SK-N-SH treated with all-trans-retinoic acid at 6 μM for 48 hours (cell line): Measurements from ENCODE around the gene LSAMP.

Source experiments
- BACH2 ChIP-seq: fragments of 250-450 bp; sonication (Bioruptor Pico); IDR thresholded peaks from 2 replicates; pipeline ENCODE4 v1.9.0; 2021; ENCODE audit warnings: mild to moderate bottlenecking, borderline replicate concordance
- GLIS3 ChIP-seq: fragments of 250-450 bp; sonication (Bioruptor Pico); IDR thresholded peaks from 2 replicates; pipeline ENCODE4 v1.5.0; 2020; ENCODE audit warnings: mild to moderate bottlenecking, moderate library complexity
- ISL1 ChIP-seq: fragments of 250-450 bp; sonication (Bioruptor Pico); IDR thresholded peaks from 2 replicates; pipeline ENCODE4 v2.1.2; 2022; ENCODE audit warnings: mild to moderate bottlenecking, moderate library complexity
- OSR1 ChIP-seq: fragments of 250-450 bp; sonication (Bioruptor Pico); IDR thresholded peaks from 2 replicates; pipeline ENCODE4 v1.8.0; 2022; ENCODE audit warnings: moderate library complexity, mild to moderate bottlenecking, inconsistent platforms
- PATZ1 ChIP-seq: fragments of 250-450 bp; sonication (Bioruptor Pico); IDR thresholded peaks from 2 replicates; pipeline ENCODE4 v1.8.0; 2020; ENCODE audit warnings: mild to moderate bottlenecking, moderate library complexity, borderline replicate concordance
- SNAI2 ChIP-seq: fragments of 250-450 bp; sonication (Bioruptor Pico); IDR thresholded peaks from 2 replicates; pipeline ENCODE4 v1.5.0; 2020; ENCODE audit warnings: mild to moderate bottlenecking, moderate library complexity
- ZFP3 ChIP-seq: fragments of 250-450 bp; sonication (Bioruptor Pico); IDR thresholded peaks from 2 replicates; pipeline ENCODE4 v1.5.0; 2020; ENCODE audit warnings: mild to moderate bottlenecking, moderate library complexity
- ZFP30 ChIP-seq: fragments of 450-650 bp; formaldehyde crosslinking; IDR thresholded peaks from 2 replicates; pipeline ENCODE4 v1.5.0; 2022; ENCODE audit warnings: mild to moderate bottlenecking, moderate library complexity

GRCh38 chr3:116057400-116058006 lies 387.8 kb downstream of the LSAMP start:
- TF ChIP-seq GLIS3 (CRISPR knock-in tag) (no peak), PATZ1 (no peak), ZFP30 (CRISPR knock-in tag) (no peak), SNAI2 (CRISPR knock-in tag) (no peak), ISL1 (peak; percentile 75), BACH2 (CRISPR knock-in tag) (no peak), ZFP3 (CRISPR knock-in tag) (no peak), OSR1 (CRISPR knock-in tag) (no peak)
